ENCODE results near the gene FILIP1L. TPM values are rescaled to one million over a fixed set of nuclear protein-coding genes. Genes with fewer than 3 reads are reported as not detected.

Gene FILIP1L
- total RNA-seq, 1 experiment from 2014 or later = 15.5 TPM

DNA sequence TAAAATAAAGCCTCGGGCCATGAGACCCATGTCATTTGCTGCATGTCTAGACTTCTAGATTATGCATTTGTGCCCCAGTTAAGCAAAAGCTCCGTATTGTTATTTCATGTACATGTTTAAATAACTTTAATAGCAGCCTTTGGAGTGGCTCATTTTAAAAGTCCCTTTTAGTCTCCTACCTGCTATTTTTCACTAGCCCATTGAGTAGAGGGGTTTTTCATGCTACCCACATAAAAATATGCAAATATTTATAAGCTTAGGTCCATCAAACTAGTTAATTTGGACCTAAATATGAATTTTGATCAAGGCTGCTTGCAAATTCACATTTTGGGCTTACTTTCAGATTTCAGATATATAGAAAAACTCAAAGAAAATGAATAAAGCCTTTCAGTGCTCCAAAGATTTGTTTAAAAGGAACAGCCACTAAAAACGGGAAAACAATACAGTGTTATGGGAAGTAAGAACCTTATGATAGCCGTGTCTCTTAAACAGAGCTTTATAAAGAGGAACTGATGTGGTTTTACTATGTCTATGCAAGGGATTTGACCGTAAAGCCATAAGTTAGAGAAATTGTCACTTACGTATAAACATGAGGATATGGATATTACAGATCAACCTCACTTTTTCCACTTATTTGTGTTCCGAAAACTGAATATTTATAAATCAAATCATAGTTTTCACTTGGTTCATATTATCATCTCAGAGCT lies 30.0 kb downstream of the FILIP1L start:
- POLR2A ChIA-PET = interaction anchor here (0.6 kb wide), 1 partner anchor 68 kb away, joined by 4 read pairs; no protein-coding TSS in a partner anchor
- no peaks in the 10 kb centered on the region for H3K27me3 Mint-ChIP-seq (ENCODE audit: insufficient read depth, unreplicated experiment)
- H3K36me3 ChIP-seq (ENCODE audit: control insufficient read depth, insufficient read depth, low read length) = no peaks in the 10 kb centered on the region
- no peaks in the 10 kb centered on the region for H3K9me3 ChIP-seq
- H3K4me1 ChIP-seq = peaks cover 51% of the 10 kb centered on the region
- no TSS peak for BruUV-seq (replicated peaks)
- CTCF ChIA-PET = no interaction called here
- DNase-seq = no peak
- intact Hi-C loops (cut with micrococcal nuclease; ENCODE audit: unreplicated experiment) = no loop called here
- H3K4me3 Mint-ChIP-seq (ENCODE audit: unreplicated experiment) = no peak overlapping the region
- TF ChIP-seq, protein P1, sequence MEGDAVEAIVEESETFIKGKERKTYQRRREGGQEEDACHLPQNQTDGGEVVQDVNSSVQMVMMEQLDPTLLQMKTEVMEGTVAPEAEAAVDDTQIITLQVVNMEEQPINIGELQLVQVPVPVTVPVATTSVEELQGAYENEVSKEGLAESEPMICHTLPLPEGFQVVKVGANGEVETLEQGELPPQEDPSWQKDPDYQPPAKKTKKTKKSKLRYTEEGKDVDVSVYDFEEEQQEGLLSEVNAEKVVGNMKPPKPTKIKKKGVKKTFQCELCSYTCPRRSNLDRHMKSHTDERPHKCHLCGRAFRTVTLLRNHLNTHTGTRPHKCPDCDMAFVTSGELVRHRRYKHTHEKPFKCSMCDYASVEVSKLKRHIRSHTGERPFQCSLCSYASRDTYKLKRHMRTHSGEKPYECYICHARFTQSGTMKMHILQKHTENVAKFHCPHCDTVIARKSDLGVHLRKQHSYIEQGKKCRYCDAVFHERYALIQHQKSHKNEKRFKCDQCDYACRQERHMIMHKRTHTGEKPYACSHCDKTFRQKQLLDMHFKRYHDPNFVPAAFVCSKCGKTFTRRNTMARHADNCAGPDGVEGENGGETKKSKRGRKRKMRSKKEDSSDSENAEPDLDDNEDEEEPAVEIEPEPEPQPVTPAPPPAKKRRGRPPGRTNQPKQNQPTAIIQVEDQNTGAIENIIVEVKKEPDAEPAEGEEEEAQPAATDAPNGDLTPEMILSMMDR (IDR thresholded peaks at IDR 0.05; ENCODE audit: insufficient read depth in 1 of 2, low read depth in 1 of 2, low read length in 1 of 2, severe bottlenecking in 1 of 2, unreplicated experiment in 1 of 2) = no peak
- H3K4me1 Mint-ChIP-seq (ENCODE audit: low read depth, unreplicated experiment) = peaks cover 45% of the 10 kb centered on the region
- H3K36me3 Mint-ChIP-seq (ENCODE audit: insufficient read depth, unreplicated experiment) = peaks cover 6% of the 10 kb centered on the region
- no peaks in the 10 kb centered on the region for H3K27me3 ChIP-seq (replicated peaks; ENCODE audit: control insufficient read depth, insufficient read depth, low read length)
- H3K9me3 Mint-ChIP-seq (ENCODE audit: unreplicated experiment) = no peaks in the 10 kb centered on the region
- no peak overlapping the region for H3K27ac Mint-ChIP-seq (ENCODE audit: unreplicated experiment)
- no peak overlapping the region for H3K4me3 ChIP-seq (ENCODE audit: low read depth, low read length)

DNA sequence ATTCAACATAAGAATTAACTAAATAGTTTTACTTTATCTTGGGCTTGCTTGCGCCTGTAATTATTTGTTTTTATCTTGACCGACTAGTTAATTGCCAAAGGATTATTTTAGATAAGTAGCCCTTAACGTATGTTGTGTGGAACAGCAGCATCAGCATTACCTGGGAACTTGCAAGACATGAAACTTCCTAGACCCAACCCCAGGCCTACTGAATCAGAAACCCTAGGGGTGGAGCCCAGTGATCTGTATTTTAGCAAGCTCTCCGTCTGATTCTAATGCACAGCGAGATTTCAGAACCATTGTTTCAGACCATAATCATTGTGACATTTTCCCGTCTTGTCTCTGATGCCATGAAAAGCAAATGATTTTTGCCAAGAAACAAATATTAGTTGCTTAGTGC lies 31.1 kb downstream of the FILIP1L start:
- intact Hi-C loops (cut with micrococcal nuclease; ENCODE audit: unreplicated experiment) = no loop called here
- H3K9me3 ChIP-seq = no peaks in the 10 kb centered on the region
- Mint-ChIP-seq H3K27me3 (ENCODE audit: insufficient read depth, unreplicated experiment) (no peaks in the 10 kb centered on the region), H3K9me3 (ENCODE audit: unreplicated experiment) (no peaks in the 10 kb centered on the region), H3K27ac (ENCODE audit: unreplicated experiment) (no peak overlapping the region), H3K4me3 (ENCODE audit: unreplicated experiment) (no peak overlapping the region), H3K4me1 (ENCODE audit: low read depth, unreplicated experiment) (peaks cover 34% of the 10 kb centered on the region), H3K36me3 (ENCODE audit: insufficient read depth, unreplicated experiment) (peaks cover 6% of the 10 kb centered on the region)
- POLR2A ChIA-PET = no interaction called here
- TF ChIP-seq, protein P1 (IDR thresholded peaks at IDR 0.05; ENCODE audit: insufficient read depth in 1 of 2, low read depth in 1 of 2, low read length in 1 of 2, severe bottlenecking in 1 of 2, unreplicated experiment in 1 of 2) = no peak
- BruUV-seq (replicated peaks) = no TSS peak
- CTCF ChIA-PET = no interaction called here
- H3K4me1 ChIP-seq = peaks cover 48% of the 10 kb centered on the region
- H3K4me3 ChIP-seq (ENCODE audit: low read depth, low read length) = no peak overlapping the region
- no peaks in the 10 kb centered on the region for H3K36me3 ChIP-seq (ENCODE audit: control insufficient read depth, insufficient read depth, low read length)
- no peak for DNase-seq
- H3K27me3 ChIP-seq (replicated peaks; ENCODE audit: control insufficient read depth, insufficient read depth, low read length) = no peaks in the 10 kb centered on the region

DNA sequence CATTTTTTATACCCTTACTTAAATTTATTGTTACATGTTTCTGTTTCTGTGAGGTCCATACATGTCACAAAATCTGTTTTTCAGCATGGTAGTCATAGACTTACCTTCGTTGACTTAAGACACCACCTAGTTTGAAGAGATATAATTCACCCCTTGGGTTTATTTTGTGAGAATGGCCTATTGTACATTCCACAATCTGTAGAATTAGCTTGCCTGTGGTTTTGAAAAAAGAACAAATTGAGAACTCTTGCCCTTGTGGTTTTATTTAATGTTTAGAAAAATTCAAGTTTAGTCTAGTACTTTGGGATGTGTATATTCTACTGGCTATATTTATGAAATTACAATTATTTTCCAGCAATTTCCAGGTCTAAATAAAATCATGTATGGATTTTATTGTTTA lies 31.6 kb downstream of the FILIP1L start:
- Histone ChIP-seq H3K9me3 (no peaks in the 10 kb centered on the region), H3K36me3 (ENCODE audit: control insufficient read depth, insufficient read depth, low read length) (no peaks in the 10 kb centered on the region), H3K27me3 (replicated peaks; ENCODE audit: control insufficient read depth, insufficient read depth, low read length) (no peaks in the 10 kb centered on the region), H3K4me3 (ENCODE audit: low read depth, low read length) (no peak overlapping the region), H3K4me1 (peaks cover 53% of the 10 kb centered on the region)
- DNase-seq = no peak
- ChIA-PET CTCF (no interaction called here), POLR2A (no interaction called here)
- TF ChIP-seq, protein P1 (IDR thresholded peaks at IDR 0.05; ENCODE audit: insufficient read depth in 1 of 2, low read depth in 1 of 2, low read length in 1 of 2, severe bottlenecking in 1 of 2, unreplicated experiment in 1 of 2) = no peak
- no peak overlapping the region for H3K27ac Mint-ChIP-seq (ENCODE audit: unreplicated experiment)
- H3K9me3 Mint-ChIP-seq (ENCODE audit: unreplicated experiment) = no peaks in the 10 kb centered on the region
- BruUV-seq (replicated peaks) = no TSS peak
- H3K4me3 Mint-ChIP-seq (ENCODE audit: unreplicated experiment) = no peak overlapping the region
- peaks cover 6% of the 10 kb centered on the region for H3K36me3 Mint-ChIP-seq (ENCODE audit: insufficient read depth, unreplicated experiment)
- intact Hi-C loops (cut with micrococcal nuclease; ENCODE audit: unreplicated experiment) = no loop called here
- H3K27me3 Mint-ChIP-seq (ENCODE audit: insufficient read depth, unreplicated experiment) = no peaks in the 10 kb centered on the region
- peaks cover 34% of the 10 kb centered on the region for H3K4me1 Mint-ChIP-seq (ENCODE audit: low read depth, unreplicated experiment)
